Gastrocnemius medialis (tissue), 4 donors: ENCODE measurements around the gene HHEX. TPM values are rescaled to one million over a fixed set of nuclear protein-coding genes. Genes with fewer than 3 reads are reported as not detected.
"Not testable (repeated sequence)": the region's sequence is repeated elsewhere in the genome, so short reads cannot be mapped to it uniquely, and the experiment has no call there.

Experiments
- ATAC-seq, 2 donors: fragments of 150-250 bp; one replicate each; pipeline ENCODE4 v1.9.1; 2016
- DNase-seq, 2 donors: peaks; one replicate each; pipeline ENCODE4 v3.0.0-alpha.2; 2019
- H3K27ac ChIP-seq, 4 donors: fragments of 200-600 bp; sonication (generic); 1 replicate in 1 of 4; 2 replicates in 3 of 4; pipeline ENCODE4 v1.5.1; 2016 to 2018; ENCODE audit warnings: mild to moderate bottlenecking in 2 of 4, moderate library complexity in 1 of 4
- H3K27me3 ChIP-seq, 3 donors: fragments of 200-600 bp; sonication (generic) in 2 of 3; 1 replicate in 1 of 3; 2 replicates in 2 of 3; pipeline versions ENCODE4 v1.5.1 to v1.6.0; 2016 to 2019; ENCODE audit warnings: mild to moderate bottlenecking in 1 of 3, moderate library complexity in 1 of 3
- H3K36me3 ChIP-seq, 2 donors: fragments of 200-600 bp; sonication (generic) in 1 of 2; one replicate each; pipeline ENCODE4 v1.5.1; 2017 to 2018
- H3K4me1 ChIP-seq, 2 donors: fragments of 200-600 bp; sonication (generic) in 1 of 2; one replicate each; pipeline ENCODE4 v1.5.1; 2016 to 2017; ENCODE audit warnings: mild to moderate bottlenecking in 2 of 2
- H3K4me3 ChIP-seq, 4 donors: fragments of 200-600 bp; sonication (generic) in 3 of 4; 1 replicate in 1 of 4; 2 replicates in 3 of 4; pipeline ENCODE4 v1.5.1; 2016 to 2019; ENCODE audit warnings: mild to moderate bottlenecking in 2 of 4
- H3K9me3 ChIP-seq, 3 donors: fragments of 200-600 bp; sonication (generic) in 2 of 3; 1 replicate in 1 of 3; 2 replicates in 2 of 3; pipeline ENCODE4 v1.5.1; 2016 to 2019
- CTCF ChIP-seq, 5 experiments: fragments of 450-650 bp in 3 of 5; fragments of 200-600 bp in 2 of 5; sonication (generic) in 2 of 5; IDR thresholded peaks in 4 of 5; conservative IDR thresholded peaks in 1 of 5; 1 replicate in 4 of 5; 2 replicates in 1 of 5; pipeline ENCODE4 v1.5.1; 2016 to 2019; ENCODE audit warnings: antibody characterized with exemption in 5 of 5, mild to moderate bottlenecking in 3 of 5, moderate library complexity in 3 of 5
- POLR2A ChIP-seq, 2 donors: fragments of 450-650 bp; IDR thresholded peaks; one replicate each; pipeline ENCODE4 v1.6.1; 2017; ENCODE audit warnings: antibody characterized with exemption in 2 of 2, mild to moderate bottlenecking in 2 of 2, moderate library complexity in 2 of 2
- in situ Hi-C, 4 donors: fragments of 200-750 bp; cut with MboI; loops; one replicate each; pipeline versions ENCODE4 v1.15.0 to v1.8.0; 2017; ENCODE audit warnings: low sequenced_read_pairs in 4 of 4
- intact Hi-C: fragments of 100-400 bp; cut with DNase I; formaldehyde crosslinking; loops from one replicate; pipeline ENCODE4 v1.15.1; 2023; ENCODE audit warnings: low total_unique reads
- total RNA-seq, 4 donors: library from RNA; depleted of rRNA; stranded (reverse); fragments of >200 nt; gene quantifications; one replicate each; pipeline versions ENCODE4 v1.1.0 to v1.2.3, GENCODE V29; 2016

Gene HHEX
- 1 to 10 TPM in 1 of 4 donors, under 1 TPM in 2, not detected in 1; 0.82 to 1.8 (median 0.84) TPM for total RNA-seq

GRCh38 chr10:92689663-92690210, at the start of gene HHEX:
HHEX (plus strand) TSS chr10:92689955; CDS start chr10:92689987, 32 bp downstream.
- DNase-seq: peak in 1 of 2 donors; percentile 16
- in situ Hi-C loops: no loop called here
- intact Hi-C loops: loop anchor here (10.0 kb wide), 1 partner anchor 135 kb away; no protein-coding TSS in a partner anchor
- TF ChIP-seq CTCF (IDR thresholded peaks at IDR 0.05 in 4 of 5, conservative IDR thresholded peaks at IDR 0.05 in 1 of 5): no peak
- peak; percentile 33 to 69 for TF ChIP-seq POLR2A (IDR thresholded peaks at IDR 0.05)
- H3K36me3 ChIP-seq: no peaks in the 10 kb centered on the region
- peak within 1 kb of the TSS; percentile 64 to 78 (median 74) for H3K27ac ChIP-seq
- peak within 1 kb of the TSS; percentile 56 to 73 (median 62) for H3K4me3 ChIP-seq
- H3K9me3 ChIP-seq: no peaks in the 10 kb centered on the region
- peaks cover 0 to 6% of the 10 kb centered on the region in 2 donors for H3K4me1 ChIP-seq
- peak; percentile 37 to 39 for ATAC-seq
- H3K27me3 ChIP-seq: peaks cover 36 to 53% (median 43%) of the 10 kb centered on the region in 3 donors

- H3K36me3 ChIP-seq: no peaks in the 10 kb centered on the region
- no peaks in the 10 kb centered on the region for H3K4me1 ChIP-seq
- no peaks in the 10 kb centered on the region for H3K27me3 ChIP-seq
- no peak overlapping the region for H3K4me3 ChIP-seq
- ATAC-seq (no peak), DNase-seq (no peak)
- no peaks in the 10 kb centered on the region for H3K9me3 ChIP-seq
- intact Hi-C loops: no loop called here
- TF ChIP-seq POLR2A (IDR thresholded peaks at IDR 0.05): no peak
- no peak for TF ChIP-seq CTCF (IDR thresholded peaks at IDR 0.05 in 4 of 5, conservative IDR thresholded peaks at IDR 0.05 in 1 of 5)
- no peak overlapping the region for H3K27ac ChIP-seq
- in situ Hi-C loops: no loop called here
Measured at GRCh38 chr10:92640107-92640506, 49.6 kb upstream of the HHEX start.

DNA sequence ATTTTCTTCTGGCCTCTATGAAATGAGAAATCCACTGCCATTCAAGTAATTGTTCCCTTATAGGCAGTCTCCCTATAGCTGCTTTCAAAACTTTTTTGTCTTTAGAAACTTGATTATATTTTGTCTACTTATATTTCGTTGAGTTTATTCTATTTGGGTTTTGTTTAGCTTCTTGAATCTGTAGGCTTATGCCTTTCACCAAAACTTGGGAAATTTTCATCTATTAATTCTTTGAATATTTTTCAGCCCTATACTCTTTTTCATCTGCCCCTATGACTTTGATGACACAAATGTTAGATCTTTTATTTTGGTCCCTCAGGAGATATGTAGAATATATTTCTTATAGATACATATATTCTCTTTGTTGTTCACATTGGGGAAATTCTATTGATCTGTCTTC, 48.3 kb upstream of the HHEX start:
- in situ Hi-C loops: no loop called here
- Histone ChIP-seq H3K27me3 (no peaks in the 10 kb centered on the region), H3K36me3 (no peaks in the 10 kb centered on the region), H3K27ac (no peak overlapping the region), H3K4me1 (no peaks in the 10 kb centered on the region), H3K9me3 (no peaks in the 10 kb centered on the region), H3K4me3 (no peak overlapping the region)
- intact Hi-C loops: no loop called here
- no peak for DNase-seq
- TF ChIP-seq POLR2A (IDR thresholded peaks at IDR 0.05): no peak
- ATAC-seq: no peak

GRCh38 chr10:92644921-92645320, 44.8 kb upstream of the HHEX start:
- Histone ChIP-seq H3K36me3 (no peaks in the 10 kb centered on the region), H3K4me1 (no peaks in the 10 kb centered on the region), H3K27ac (no peak overlapping the region), H3K9me3 (no peaks in the 10 kb centered on the region), H3K27me3 (no peaks in the 10 kb centered on the region), H3K4me3 (no peak overlapping the region)
- ATAC-seq: no peak
- TF ChIP-seq CTCF (IDR thresholded peaks at IDR 0.05 in 4 of 5, conservative IDR thresholded peaks at IDR 0.05 in 1 of 5) (no peak), POLR2A (IDR thresholded peaks at IDR 0.05) (no peak)
- intact Hi-C loops (no loop called here), in situ Hi-C loops (no loop called here)
- DNase-seq: no peak

DNA sequence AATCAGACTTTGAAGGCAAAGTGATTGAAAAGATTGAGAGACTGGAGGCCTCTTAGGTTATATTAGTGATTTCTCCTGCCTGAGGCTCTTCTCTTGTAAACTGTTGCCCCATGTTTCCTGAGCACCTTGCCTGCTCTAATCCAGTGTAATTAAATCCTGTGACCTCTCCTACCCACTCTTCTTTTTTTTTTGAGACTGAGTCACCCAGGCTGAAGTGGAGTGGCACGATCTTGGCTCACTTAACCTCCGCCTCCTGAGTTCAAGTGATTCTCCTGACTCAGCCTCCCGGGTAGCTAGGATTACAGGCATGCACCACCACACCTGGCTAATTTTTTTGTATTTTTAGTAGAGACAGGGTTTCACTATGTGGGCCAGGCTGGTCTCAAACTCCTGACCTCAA, 38.9 kb upstream of the HHEX start:
- intact Hi-C loops, H3K9me3 ChIP-seq, ATAC-seq, H3K4me3 ChIP-seq, H3K27me3 ChIP-seq, H3K27ac ChIP-seq, in situ Hi-C loops, H3K4me1 ChIP-seq, DNase-seq, H3K36me3 ChIP-seq: not testable (repeated sequence)

GRCh38 chr10:92655426-92655825, 34.3 kb upstream of the HHEX start:
- Histone ChIP-seq H3K4me1 (no peaks in the 10 kb centered on the region), H3K27ac (no peak overlapping the region), H3K4me3 (no peak overlapping the region), H3K9me3 (no peaks in the 10 kb centered on the region), H3K27me3 (no peaks in the 10 kb centered on the region), H3K36me3 (no peaks in the 10 kb centered on the region)
- in situ Hi-C loops: no loop called here
- TF ChIP-seq POLR2A (IDR thresholded peaks at IDR 0.05): no peak
- ATAC-seq: no peak
- intact Hi-C loops: no loop called here
- DNase-seq: no peak
